H1 (cell line): ENCODE data around the gene ITGB8. TPM values are rescaled to one million over a fixed set of nuclear protein-coding genes. Genes with fewer than 3 reads are reported as not detected.
A peak's percentile ranks its signal among the peaks of the same experiment; 100 is the strongest.

Source experiments
- CTCF ChIA-PET: fragments of 300-600 bp; sonication (Branson Sonifier 250); formaldehyde crosslinking; loops from one replicate; lab custom pipeline; 2021; ENCODE audit not compliant: partially characterized antibody; lab: Charles Lee
- POLR2A ChIA-PET: fragments of 300-600 bp; sonication (Branson Sonifier 250); formaldehyde crosslinking; loops from one replicate; lab custom pipeline; 2021; ENCODE audit warnings: inconsistent platforms; ENCODE audit not compliant: partially characterized antibody; lab: Charles Lee
- DNase-seq, 2 experiments: peaks; one replicate each; pipeline versions ENCODE4 v3.0.0 to v3.0.0-alpha.2; 2010 to 2022; ENCODE audit warnings: low spot score in 2 of 2, low read depth in 1 of 2, mixed read lengths in 1 of 2
- FAIRE-seq: peaks from 2 replicates; lab custom pipeline; 2011; peaks lifted over from hg19 to GRCh38; lab: Jason Lieb, UNC
- H2AFZ ChIP-seq: 2 replicates; pipeline ENCODE4 v1.8.1; 2012; ENCODE audit warnings: low read length, inconsistent platforms
- H2AK5ac ChIP-seq: 2 replicates; pipeline ENCODE4 v1.6.1; 2013; ENCODE audit warnings: low read depth, low read length
- H2BK120ac ChIP-seq: replicated peaks from 2 replicates; pipeline ENCODE3; 2013; ENCODE audit warnings: low read depth, low read length, inconsistent platforms
- H2BK12ac ChIP-seq: 2 replicates; pipeline ENCODE4 v1.6.1; 2013; ENCODE audit warnings: low read depth, low read length
- H2BK15ac ChIP-seq: 2 replicates; pipeline ENCODE4 v1.6.1; 2013; ENCODE audit warnings: low read length
- H2BK20ac ChIP-seq: 2 replicates; pipeline ENCODE4 v1.6.1; 2013; ENCODE audit warnings: low read length
- H2BK5ac ChIP-seq: 2 replicates; pipeline ENCODE4 v1.6.1; 2013; ENCODE audit warnings: low read depth, low read length
- H3K14ac ChIP-seq: 2 replicates; pipeline ENCODE4 v1.6.1; 2013; ENCODE audit warnings: inconsistent platforms; ENCODE audit not compliant: insufficient read length
- H3K18ac ChIP-seq: 2 replicates; pipeline ENCODE4 v1.6.1; 2013; ENCODE audit warnings: low read length; ENCODE audit errors: extremely low read depth
- H3K23ac ChIP-seq: 2 replicates; pipeline ENCODE4 v1.6.1; 2013; ENCODE audit warnings: inconsistent platforms; ENCODE audit not compliant: insufficient read length
- H3K23me2 ChIP-seq: 2 replicates; pipeline ENCODE4 v1.6.1; 2013; ENCODE audit warnings: low read depth, low read length
- H3K27ac ChIP-seq: 2 replicates; pipeline ENCODE4 v1.6.1; 2011; ENCODE audit warnings: low read depth, low read length, inconsistent platforms
- H3K27me3 ChIP-seq, 4 experiments: replicated peaks in 1 of 4; 1 replicate in 1 of 4; 2 replicates in 3 of 4; pipeline versions ENCODE4 v1.6.1 to v1.8.1; 2011 to 2013; ENCODE audit warnings: low read length in 3 of 4, mild to moderate bottlenecking in 3 of 4, inconsistent platforms in 2 of 4, mixed read lengths in 2 of 4, moderate library complexity in 1 of 4; ENCODE audit not compliant: control insufficient read depth in 3 of 4, insufficient read depth in 3 of 4; ENCODE audit errors: extremely low read depth in 1 of 4
- H3K36me3 ChIP-seq, 4 experiments: 2 replicates each; pipeline versions ENCODE4 v1.6.1 to v1.8.1; 2011 to 2013; ENCODE audit warnings: mild to moderate bottlenecking in 4 of 4, low read length in 3 of 4, moderate library complexity in 2 of 4, control low read depth in 1 of 4, inconsistent platforms in 1 of 4; ENCODE audit not compliant: insufficient read depth in 4 of 4, control insufficient read depth in 2 of 4
- H3K4ac ChIP-seq: replicated peaks from 2 replicates; pipeline ENCODE3; 2013; ENCODE audit warnings: low read length, low read depth, mixed read lengths, inconsistent platforms; ENCODE audit not compliant: insufficient read length
- H3K4me1 ChIP-seq, 4 experiments: replicated peaks in 1 of 4; 1 replicate in 1 of 4; 2 replicates in 3 of 4; pipeline versions ENCODE4 v1.6.1 to v1.8.1; 2011 to 2013; ENCODE audit warnings: low read length in 3 of 4, inconsistent platforms in 2 of 4, mixed read lengths in 1 of 4; ENCODE audit not compliant: insufficient read depth in 4 of 4, control insufficient read depth in 3 of 4
- H3K4me2 ChIP-seq, 2 experiments: 2 replicates each; pipeline versions ENCODE4 v1.6.1 to v1.8.1; 2011 to 2013; ENCODE audit warnings: low read depth in 2 of 2, low read length in 2 of 2, control low read depth in 1 of 2, inconsistent platforms in 1 of 2, mild to moderate bottlenecking in 1 of 2; ENCODE audit not compliant: insufficient read depth in 1 of 2
- H3K4me3 ChIP-seq, 4 experiments: fragments of 200-600, 300-600 bp in 1 of 4; sonication (generic), shearing (Covaris generic), sonication (Bioruptor Twin) in 1 of 4; 2 replicates each; pipeline versions ENCODE4 v1.5.1 to v1.8.1; 2011 to 2016; ENCODE audit warnings: low read length in 4 of 4, low read depth in 3 of 4, control low read depth in 2 of 4, inconsistent platforms in 2 of 4, mild to moderate bottlenecking in 2 of 4, mixed read lengths in 1 of 4, moderate library complexity in 1 of 4; ENCODE audit not compliant: insufficient read depth in 2 of 4; ENCODE audit errors: extremely low read depth in 1 of 4
- H3K56ac ChIP-seq: replicated peaks from 2 replicates; pipeline ENCODE3; 2013; ENCODE audit warnings: low read depth, mild to moderate bottlenecking, mixed read lengths, low read length, inconsistent platforms; ENCODE audit not compliant: insufficient read length
- H3K79me1 ChIP-seq: 2 replicates; pipeline ENCODE4 v1.6.1; 2013; ENCODE audit warnings: low read depth, low read length, control low read depth
- H3K79me2 ChIP-seq, 2 experiments: 2 replicates each; pipeline versions ENCODE4 v1.6.1 to v1.8.1; 2012 to 2013; ENCODE audit warnings: low read length in 2 of 2, mild to moderate bottlenecking in 2 of 2, inconsistent platforms in 1 of 2; ENCODE audit not compliant: insufficient read depth in 2 of 2, control insufficient read depth in 1 of 2
- H3K9ac ChIP-seq, 4 experiments: replicated peaks in 1 of 4; 1 replicate in 1 of 4; 2 replicates in 3 of 4; pipeline versions ENCODE4 v1.6.1 to v1.8.1; 2011 to 2013; ENCODE audit warnings: low read depth in 3 of 4, low read length in 3 of 4, control low read depth in 2 of 4, mild to moderate bottlenecking in 2 of 4, moderate library complexity in 2 of 4, inconsistent platforms in 1 of 4; ENCODE audit errors: extremely low read depth in 1 of 4
- H3K9me3 ChIP-seq, 2 experiments: 2 replicates each; pipeline versions ENCODE4 v1.6.1 to v1.8.1; 2012 to 2013; ENCODE audit warnings: mild to moderate bottlenecking in 2 of 2, moderate library complexity in 2 of 2, control low read depth in 1 of 2, inconsistent platforms in 1 of 2, low read depth in 1 of 2, low read length in 1 of 2, mixed read lengths in 1 of 2; ENCODE audit not compliant: insufficient read depth in 2 of 2
- H4K20me1 ChIP-seq, 2 experiments: replicated peaks in 1 of 2; 2 replicates each; pipeline versions ENCODE3 to v1.8.1; 2011 to 2013; ENCODE audit warnings: inconsistent platforms in 2 of 2, low read length in 2 of 2, mild to moderate bottlenecking in 1 of 2; ENCODE audit not compliant: insufficient read depth in 2 of 2, control insufficient read depth in 1 of 2
- H4K5ac ChIP-seq: 2 replicates; pipeline ENCODE4 v1.6.1; 2013; ENCODE audit warnings: low read length, low read depth, mixed read lengths, inconsistent platforms; ENCODE audit not compliant: insufficient read length
- H4K8ac ChIP-seq: 2 replicates; pipeline ENCODE4 v1.8.0; 2013; ENCODE audit warnings: mild to moderate bottlenecking, moderate library complexity, low read length, inconsistent platforms; ENCODE audit not compliant: insufficient read depth; ENCODE audit errors: extremely low read depth
- H4K91ac ChIP-seq: replicated peaks from 2 replicates; pipeline ENCODE3; 2013; ENCODE audit warnings: low read length, mixed read lengths, inconsistent platforms; ENCODE audit not compliant: insufficient read length
- ASH2L ChIP-seq: fragments of 200-600, 300-600 bp; sonication (generic); IDR thresholded peaks from one replicate; pipeline ENCODE4 v1.7.1; 2017; ENCODE audit warnings: low read length
- BRCA1 ChIP-seq: IDR thresholded peaks from 2 replicates; pipeline ENCODE4 v1.6.1; 2012; ENCODE audit warnings: low read depth, low read length, improper control_type of control experiment
- CHD1 ChIP-seq: IDR thresholded peaks from 2 replicates; pipeline ENCODE4 v1.6.1; 2012; ENCODE audit warnings: low read depth, low read length, improper control_type of control experiment
- GTF2F1 ChIP-seq: IDR thresholded peaks from 2 replicates; pipeline ENCODE4 v1.6.1; 2012; ENCODE audit warnings: low read depth, low read length, improper control_type of control experiment, borderline replicate concordance
- NANOG ChIP-seq: IDR thresholded peaks from 2 replicates; pipeline ENCODE4 v1.6.1; 2011; ENCODE audit warnings: low read length, low read depth, mild to moderate bottlenecking, inconsistent platforms; ENCODE audit not compliant: insufficient read depth, poor library complexity, severe bottlenecking
- POU5F1 ChIP-seq: IDR thresholded peaks from 2 replicates; pipeline ENCODE4 v1.6.1; 2011; ENCODE audit warnings: low read depth, mild to moderate bottlenecking, low read length, moderate library complexity
- RBBP5 ChIP-seq: IDR thresholded peaks from 2 replicates; pipeline ENCODE4 v1.7.1; 2012; ENCODE audit warnings: low read depth, mild to moderate bottlenecking, inconsistent platforms, low read length, moderate library complexity, borderline replicate concordance
- SIN3A ChIP-seq, 2 experiments: IDR thresholded peaks in 1 of 2; conservative IDR thresholded peaks in 1 of 2; 2 replicates each; pipeline ENCODE4 v1.6.1; 2011 to 2012; ENCODE audit warnings: low read length in 2 of 2, improper control_type of control experiment in 1 of 2, low read depth in 1 of 2, mild to moderate bottlenecking in 1 of 2
- SIX5 ChIP-seq: IDR thresholded peaks from 2 replicates; pipeline ENCODE4 v1.6.1; 2011; ENCODE audit warnings: mild to moderate bottlenecking, low read depth, low read length
- SRF ChIP-seq: IDR thresholded peaks from 2 replicates; pipeline ENCODE4 v1.6.1; 2011; ENCODE audit warnings: mild to moderate bottlenecking, low read depth, low read length, moderate library complexity
- TAF1 ChIP-seq: IDR thresholded peaks from 2 replicates; pipeline ENCODE4 v1.6.1; 2011; ENCODE audit warnings: mild to moderate bottlenecking, low read depth, low read length
- WGBS, 2 experiments: shearing (Covaris generic) in 1 of 2; methylation state at CpG; one replicate each; pipeline versions ENCODE4 v1.1.6 to v1.1.7; 2013 to 2015; ENCODE audit warnings: low lambda C conversion rate in 2 of 2, mixed read lengths in 2 of 2, inconsistent platforms in 1 of 2, low coverage in 1 of 2, missing lambda C conversion rate in 1 of 2; ENCODE audit not compliant: insufficient replicate concordance in 2 of 2, insufficient coverage in 1 of 2, insufficient read length in 1 of 2; ENCODE audit errors: extremely low coverage in 1 of 2, missing lambda C conversion rate in 1 of 2; 5-methylcytosine and 5-hydroxymethylcytosine counted together
- polyA plus RNA-seq, 7 experiments: library from polyadenylated mRNA; depleted of rRNA in 3 of 7; stranded (reverse) in 5 of 7; unstranded in 2 of 7; fragments of >200 nt in 5 of 7; fragments of 200-250 nt in 2 of 7; gene quantifications; 1 replicate in 5 of 7; 2 replicates in 1 of 7; 4 replicates in 1 of 7; pipeline versions ENCODE4 v1.2.1 to v1.2.3, GENCODE V29; 2011 to 2013; ENCODE audit warnings: missing spikeins in 2 of 7, mixed read lengths in 2 of 7
- total RNA-seq: library from RNA; stranded (reverse); fragmentation: NEBNext Ultra II Directional; extraction: Animal tissue kit (Norgen Biotek cat#: 25700); gene quantifications from 2 replicates; pipeline ENCODE4 v1.2.1, GENCODE V29; 2021

The ITGB8 gene
- total and polyA plus RNA-seq, 2 of the 8 experiments (the other 6 are each of a cell fraction or from before 2014, with no cell fraction given) = 1.2 to 3.6 TPM

GRCh38 chr7:20330928-20331909, 519 bp downstream of the ITGB8 start:
- FAIRE-seq (no peak), DNase-seq (no peak)
- WGBS, 2 experiments = 2% methylated on average over 79 of the region's 92 CpGs; no CpG with 5 or more reads in 1 of the 2 experiments
- TF ChIP-seq SIX5 (no peak), BRCA1 (no peak), NANOG (peak; percentile 9), RBBP5 (peak; percentile 46; the same call in 1 of the 2 replicates), SIN3A (conservative IDR thresholded peaks at IDR 0.05 in 1 of 2, IDR thresholded peaks at IDR 0.05 in 1 of 2; ENCODE audit: low read depth in 1 of 2, low read length in 2 of 2) (peak in 1 of 2 experiments; percentile 57; a peak in 2 of 4 replicates), GTF2F1 (no peak), POU5F1 (no peak), TAF1 (peak; percentile 60), ASH2L (no peak), SRF (no peak), CHD1 (0 out of 2 replicates have a peak, but pooled peaks have one; percentile 29)

More at GRCh38 chr7:20330928-20331909, 519 bp downstream of the ITGB8 start:
- ChIA-PET CTCF (interaction anchor here (0.8 to 2.1 kb wide), 16 partner anchors 8 to 622 kb away, joined by 3 to 10 read pairs (median 4); partner anchors contain the start of gene POLR1F), POLR2A (interaction anchor here (0.9 to 2.9 kb wide), 18 partner anchors 8 to 622 kb away, joined by 3 to 27 read pairs (median 4); partner anchors contain the start of gene POLR1F)
- Histone ChIP-seq H2BK5ac (peak overlapping the region; percentile 69; the same call in 1 of the 2 replicates), H3K4me1 (peaks cover 0 to 2% (median 0%) of the 10 kb centered on the region in 4 experiments; a peak in 2 of 7 replicates), H3K36me3 (no peaks in the 10 kb centered on the region), H3K56ac (no peak overlapping the region), H2BK12ac (peak overlapping the region; percentile 10), H3K79me1 (no peaks in the 10 kb centered on the region), H3K4me2 (peak overlapping the region; percentile 75 to 98), H3K18ac (peak overlapping the region; percentile 72), H3K79me2 (no peaks in the 10 kb centered on the region), H4K5ac (peak overlapping the region; percentile 65), H2BK120ac (peak overlapping the region; percentile 69), H3K27me3 (no peaks in the 10 kb centered on the region), H3K14ac (no peak overlapping the region), H3K4ac (no peak overlapping the region), H3K23ac (no peak overlapping the region), H3K27ac (peak overlapping the region; percentile 75), H2AFZ (peak overlapping the region; percentile 79), H3K9me3 (no peaks in the 10 kb centered on the region), H2AK5ac (no peak overlapping the region), H4K20me1 (no peaks in the 10 kb centered on the region), H3K23me2 (peaks cover 18% of the 10 kb centered on the region), H4K91ac (peak overlapping the region; percentile 86), H2BK15ac (peak overlapping the region; percentile 9; the same call in 1 of the 2 replicates), H3K4me3 (peak overlapping the region; percentile 55 to 80 (median 73)), H2BK20ac (no peak overlapping the region), H4K8ac (peak overlapping the region; percentile 90), H3K9ac (peak overlapping the region; percentile 75 to 94 (median 78))
